ENCODE measurements around the gene GPC4. TPM values are rescaled to one million over a fixed set of nuclear protein-coding genes. Genes with fewer than 3 reads are reported as not detected.

GPC4 gene
- total RNA-seq, 2 donors from 2014 or later = 6.4 to 15.0 TPM

GRCh38 chrX:133265331-133265730 lies 150.0 kb downstream of the GPC4 start:
- ATAC-seq (no peak), DNase-seq (no peak)
- intact Hi-C loops (cut with DNase I) = no loop called here

- intact Hi-C loops (cut with DNase I) = no loop called here
- DNase-seq (no peak), ATAC-seq (no peak)
These were observed 156.8 kb downstream of the GPC4 start for GRCh38 chrX:133258481-133258880.

- DNase-seq (no peak), ATAC-seq (no peak)
- intact Hi-C loops (cut with DNase I) = no loop called here
These were observed 160.6 kb downstream of the GPC4 start for GRCh38 chrX:133254666-133255065.

- intact Hi-C loops (cut with DNase I) = no loop called here
- DNase-seq (no peak), ATAC-seq (no peak)
These were observed 164.1 kb downstream of the GPC4 start for GRCh38 chrX:133251204-133251603.

- no peak for ATAC-seq
- DNase-seq = no peak
- intact Hi-C loops (cut with DNase I) = no loop called here
These were observed 164.8 kb downstream of the GPC4 start for GRCh38 chrX:133250184-133251100.

Other genes starting within 250 kb of the GPC4 start
- not detected for gene TFDP3, start 197.1 kb downstream of the GPC4 start, total RNA-seq